Neuronal stem cell (in vitro differentiated cells): ENCODE results near the gene LGALS16.
"Not testable (repeated sequence)": the region's sequence is repeated elsewhere in the genome, so short reads cannot be mapped to it uniquely, and the experiment has no call there.

Experiments used
- DNase-seq: peaks from one replicate; pipeline ENCODE4 v3.0.0-alpha.2; 2013; ENCODE audit warnings: low spot score
- H2AFZ ChIP-seq: one replicate; pipeline ENCODE4 v1.6.1; 2013; ENCODE audit warnings: mild to moderate bottlenecking, low read length, inconsistent platforms
- H2AK5ac ChIP-seq: 2 replicates; pipeline ENCODE4 v1.6.1; 2013; ENCODE audit warnings: low read depth, mild to moderate bottlenecking, inconsistent platforms, low read length, moderate library complexity, mixed read lengths
- H2BK120ac ChIP-seq: 2 replicates; pipeline ENCODE4 v1.6.1; 2013; ENCODE audit warnings: low read depth, mild to moderate bottlenecking, inconsistent platforms, low read length, moderate library complexity, mixed read lengths
- H2BK12ac ChIP-seq: one replicate; pipeline ENCODE4 v1.6.1; 2013; ENCODE audit warnings: low read length, inconsistent platforms
- H2BK15ac ChIP-seq: 2 replicates; pipeline ENCODE4 v1.6.1; 2013; ENCODE audit warnings: mild to moderate bottlenecking, low read length, inconsistent platforms, mixed read lengths
- H2BK5ac ChIP-seq: one replicate; pipeline ENCODE4 v1.6.1; 2013; ENCODE audit warnings: inconsistent platforms, mild to moderate bottlenecking, low read length, moderate library complexity
- H3K14ac ChIP-seq: one replicate; pipeline ENCODE4 v1.6.1; 2013; ENCODE audit warnings: low read length, inconsistent platforms
- H3K18ac ChIP-seq: 2 replicates; pipeline ENCODE4 v1.6.1; 2013; ENCODE audit warnings: low read length, inconsistent platforms
- H3K23ac ChIP-seq: 2 replicates; pipeline ENCODE4 v1.6.1; 2013; ENCODE audit warnings: low read depth, mild to moderate bottlenecking, mixed read lengths, low read length, inconsistent platforms; ENCODE audit not compliant: poor library complexity
- H3K27ac ChIP-seq: replicated peaks from 3 replicates; pipeline ENCODE4 v1.5.1; 2013; ENCODE audit warnings: low read length, inconsistent platforms
- H3K27me3 ChIP-seq, 3 experiments: 2 replicates each; pipeline ENCODE4 v1.6.1; 2013; ENCODE audit warnings: low read length in 3 of 3, mild to moderate bottlenecking in 2 of 3, inconsistent platforms in 1 of 3, low read depth in 1 of 3, mixed read lengths in 1 of 3, moderate library complexity in 1 of 3; ENCODE audit not compliant: control insufficient read depth in 3 of 3, insufficient read depth in 3 of 3
- H3K36me3 ChIP-seq, 2 donors: replicated peaks in 1 of 2; 2 replicates each; pipeline ENCODE4 v1.6.1; 2013; ENCODE audit warnings: low read length in 2 of 2; ENCODE audit not compliant: control insufficient read depth in 2 of 2, insufficient read depth in 2 of 2
- H3K4ac ChIP-seq: 2 replicates; pipeline ENCODE4 v1.6.1; 2013; ENCODE audit warnings: inconsistent platforms, mild to moderate bottlenecking, low read length, moderate library complexity
- H3K4me1 ChIP-seq, 2 donors: 1 replicate in 1 of 2; 2 replicates in 1 of 2; pipeline ENCODE4 v1.6.1; 2013; ENCODE audit warnings: low read length in 2 of 2, low read depth in 1 of 2; ENCODE audit not compliant: control insufficient read depth in 2 of 2, insufficient read depth in 1 of 2
- H3K4me2 ChIP-seq: one replicate; pipeline ENCODE4 v1.6.1; 2013; ENCODE audit warnings: mild to moderate bottlenecking, low read length, inconsistent platforms; ENCODE audit not compliant: insufficient read depth, poor library complexity, severe bottlenecking
- H3K4me3 ChIP-seq, 2 donors: 2 replicates each; pipeline ENCODE4 v1.5.1; 2013; ENCODE audit warnings: low read length in 2 of 2, mild to moderate bottlenecking in 2 of 2, inconsistent platforms in 1 of 2, moderate library complexity in 1 of 2
- H3K79me1 ChIP-seq: one replicate; pipeline ENCODE4 v1.6.1; 2013; ENCODE audit warnings: low read depth, mild to moderate bottlenecking, inconsistent platforms, low read length, moderate library complexity
- H3K9ac ChIP-seq: one replicate; pipeline ENCODE4 v1.6.1; 2013; ENCODE audit warnings: mild to moderate bottlenecking, low read depth, low read length, inconsistent platforms; ENCODE audit not compliant: poor library complexity
- H3K9me3 ChIP-seq, 2 donors: replicated peaks in 1 of 2; 2 replicates each; pipeline versions ENCODE3 to v1.6.1; 2013; ENCODE audit warnings: low read length in 2 of 2, mild to moderate bottlenecking in 2 of 2, inconsistent platforms in 1 of 2, low read depth in 1 of 2, mixed read lengths in 1 of 2, moderate library complexity in 1 of 2; ENCODE audit not compliant: control insufficient read depth in 2 of 2, insufficient read depth in 1 of 2
- H4K8ac ChIP-seq: one replicate; pipeline ENCODE4 v1.6.1; 2013; ENCODE audit warnings: low read depth, mild to moderate bottlenecking, inconsistent platforms, low read length, moderate library complexity
- H4K91ac ChIP-seq: one replicate; pipeline ENCODE4 v1.6.1; 2013; ENCODE audit warnings: low read length, low read depth, mild to moderate bottlenecking, inconsistent platforms; ENCODE audit not compliant: poor library complexity
- WGBS, 2 donors: extraction: QIAGEN DNeasy Blood & Tissue Kit; methylation state at CpG; one replicate each; pipeline ENCODE4 v1.1.7; 2013; ENCODE audit warnings: missing lambda C conversion rate in 2 of 2, mixed read lengths in 1 of 2; ENCODE audit not compliant: insufficient read length in 2 of 2, insufficient replicate concordance in 1 of 2; ENCODE audit errors: extremely low coverage in 2 of 2; 5-methylcytosine and 5-hydroxymethylcytosine counted together

Gene LGALS16

DNA sequence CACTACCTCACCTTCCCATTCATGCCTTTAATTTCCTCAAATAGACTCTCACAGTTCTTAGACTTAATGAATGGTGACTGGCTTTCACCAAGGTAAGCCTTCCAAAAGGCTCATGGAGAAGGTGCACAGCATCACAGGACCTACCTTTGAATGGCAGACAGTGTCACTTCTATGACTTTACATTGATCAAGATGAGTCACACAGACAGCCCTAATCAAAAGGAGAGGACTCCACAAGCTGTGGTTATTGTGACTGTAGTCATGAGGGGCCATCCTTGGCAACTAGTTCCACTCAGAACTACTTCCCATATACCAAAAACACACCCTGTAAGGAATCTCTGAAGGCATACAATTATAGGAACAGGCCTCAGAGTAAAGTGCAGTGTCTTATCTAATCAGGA is 5.9 kb downstream of the LGALS16 start:
- H2AK5ac ChIP-seq: no peak overlapping the region
- H3K27ac ChIP-seq: no peak overlapping the region
- H3K79me1 ChIP-seq: peaks cover 1% of the 10 kb centered on the region
- H2BK15ac ChIP-seq: no peak overlapping the region
- H3K4me2 ChIP-seq: no peak overlapping the region
- H3K27me3 ChIP-seq: peaks cover 0 to 3% (median 0%) of the 10 kb centered on the region in 3 experiments
- no peak overlapping the region for H3K14ac ChIP-seq
- no peaks in the 10 kb centered on the region for H3K4me1 ChIP-seq
- H3K23ac ChIP-seq: no peak overlapping the region
- no peaks in the 10 kb centered on the region for H3K36me3 ChIP-seq
- DNase-seq: no peak
- no peak overlapping the region for H2BK5ac ChIP-seq
- no peaks in the 10 kb centered on the region for H3K9me3 ChIP-seq
- no peak overlapping the region for H2BK12ac ChIP-seq
- H3K18ac ChIP-seq: no peak overlapping the region
- no peak overlapping the region for H4K8ac ChIP-seq
- H3K4me3 ChIP-seq: no peak overlapping the region
- no peak overlapping the region for H3K4ac ChIP-seq
- H4K91ac ChIP-seq: no peak overlapping the region
- no peak overlapping the region for H2AFZ ChIP-seq
- H3K9ac ChIP-seq: no peak overlapping the region
- no peak overlapping the region for H2BK120ac ChIP-seq

DNA sequence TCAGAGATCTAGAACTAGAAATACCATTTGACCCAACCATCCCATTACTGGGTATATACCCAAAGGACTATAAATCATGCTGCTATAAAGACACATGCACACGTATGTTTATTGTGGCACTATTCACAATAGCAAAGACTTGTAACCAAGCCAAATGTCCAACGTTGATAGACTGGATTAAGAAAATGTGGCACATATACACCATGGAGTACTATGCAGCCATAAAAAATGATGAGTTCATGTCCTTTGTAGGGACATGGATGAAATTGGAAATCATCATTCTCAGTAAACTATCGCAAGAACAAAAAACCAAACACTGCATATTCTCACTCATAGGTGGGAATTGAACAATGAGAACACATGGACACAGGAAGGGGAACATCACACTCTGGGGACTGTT is 14.1 kb downstream of the LGALS16 start:
- not testable (repeated sequence) for H2BK15ac ChIP-seq, H3K4me3 ChIP-seq, H3K27me3 ChIP-seq, H3K4ac ChIP-seq, H4K91ac ChIP-seq, H2AK5ac ChIP-seq, H3K4me1 ChIP-seq, H3K4me2 ChIP-seq, H3K27ac ChIP-seq, H3K9ac ChIP-seq, H2BK12ac ChIP-seq, H3K9me3 ChIP-seq, H3K14ac ChIP-seq, H3K79me1 ChIP-seq, H2BK120ac ChIP-seq, H4K8ac ChIP-seq, DNase-seq, H3K36me3 ChIP-seq, H2BK5ac ChIP-seq, H3K23ac ChIP-seq, H2AFZ ChIP-seq, H3K18ac ChIP-seq
- no CpG with 5 or more reads among the region's 3 CpGs for WGBS, 2 donors

DNA sequence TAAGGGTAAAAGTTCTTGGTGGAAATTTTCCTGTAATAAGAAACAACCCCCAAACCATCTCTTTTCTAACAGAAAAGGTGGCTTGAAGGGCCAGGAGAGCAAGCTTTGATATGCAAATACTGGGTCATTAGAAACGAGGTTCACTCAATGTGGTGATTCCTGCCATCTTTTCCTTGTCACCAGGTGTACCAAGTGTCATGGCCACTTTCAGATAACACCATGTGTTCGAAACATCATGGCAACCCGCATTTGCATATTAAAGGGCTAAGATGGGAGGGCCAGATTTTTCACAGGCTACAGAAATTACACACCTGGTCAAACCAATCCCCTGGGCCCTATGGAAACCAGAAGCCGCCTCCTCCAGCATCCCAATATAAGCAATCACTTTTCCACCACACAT is 15.3 kb downstream of the LGALS16 start:
- H2AK5ac ChIP-seq: no peak overlapping the region
- H3K9ac ChIP-seq: no peak overlapping the region
- no peak for DNase-seq
- H3K4me2 ChIP-seq: no peak overlapping the region
- H3K9me3 ChIP-seq: no peaks in the 10 kb centered on the region
- H3K4me1 ChIP-seq: no peaks in the 10 kb centered on the region
- WGBS, 2 donors: no CpG with 5 or more reads among the region's 4 CpGs
- H3K23ac ChIP-seq: no peak overlapping the region
- no peak overlapping the region for H4K8ac ChIP-seq
- H2AFZ ChIP-seq: no peak overlapping the region
- no peak overlapping the region for H3K18ac ChIP-seq
- H3K27me3 ChIP-seq: peaks cover 0 to 9% (median 0%) of the 10 kb centered on the region in 3 experiments
- H2BK5ac ChIP-seq: no peak overlapping the region
- H3K27ac ChIP-seq: no peak overlapping the region
- no peak overlapping the region for H2BK120ac ChIP-seq
- no peak overlapping the region for H3K4me3 ChIP-seq
- H2BK12ac ChIP-seq: no peak overlapping the region
- H4K91ac ChIP-seq: no peak overlapping the region
- no peaks in the 10 kb centered on the region for H3K79me1 ChIP-seq
- H2BK15ac ChIP-seq: no peak overlapping the region
- H3K14ac ChIP-seq: no peak overlapping the region
- no peaks in the 10 kb centered on the region for H3K36me3 ChIP-seq
- H3K4ac ChIP-seq: no peak overlapping the region

DNA sequence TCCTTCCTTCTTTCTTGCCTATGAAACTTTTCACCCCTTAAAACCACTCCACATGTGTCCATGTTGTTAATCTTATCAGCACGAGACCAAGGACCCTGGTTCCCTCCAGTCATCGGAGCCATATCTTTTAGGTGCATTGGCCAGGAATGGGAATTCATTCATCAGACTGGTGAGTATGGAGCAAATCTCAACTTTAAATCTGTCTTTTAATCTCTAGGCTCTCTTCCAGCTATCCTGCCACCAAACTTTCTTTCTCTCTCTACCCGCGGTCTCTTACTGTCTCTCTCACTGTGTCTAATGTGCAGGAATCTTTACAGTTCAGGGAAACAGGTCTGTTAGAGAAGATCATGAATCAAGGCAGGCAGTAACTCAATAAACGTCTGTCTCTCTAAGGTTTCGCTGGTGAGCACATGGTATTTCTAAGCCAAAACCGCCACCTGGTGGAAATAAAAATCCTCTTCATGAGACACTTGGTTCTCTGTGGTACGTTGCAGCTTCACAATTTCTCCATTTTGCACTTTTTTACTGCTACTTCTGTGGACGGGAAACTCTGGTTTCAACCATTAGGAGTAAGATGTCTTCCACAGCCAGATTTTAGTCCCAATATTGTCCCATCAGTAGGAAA is 16.1 kb downstream of the LGALS16 start:
- no peak overlapping the region for H3K14ac ChIP-seq
- no peak overlapping the region for H2AK5ac ChIP-seq
- no peaks in the 10 kb centered on the region for H3K4me1 ChIP-seq
- no peak overlapping the region for H3K23ac ChIP-seq
- H4K8ac ChIP-seq: no peak overlapping the region
- peaks cover 0 to 9% (median 0%) of the 10 kb centered on the region in 3 experiments for H3K27me3 ChIP-seq
- no peak overlapping the region for H2BK5ac ChIP-seq
- H3K4me2 ChIP-seq: no peak overlapping the region
- no peak overlapping the region for H3K18ac ChIP-seq
- no peaks in the 10 kb centered on the region for H3K36me3 ChIP-seq
- WGBS, 2 donors: no CpG with 5 or more reads among the region's 9 CpGs
- no peak overlapping the region for H3K4me3 ChIP-seq
- no peak overlapping the region for H2AFZ ChIP-seq
- H3K79me1 ChIP-seq: no peaks in the 10 kb centered on the region
- no peak overlapping the region for H2BK15ac ChIP-seq
- H2BK12ac ChIP-seq: no peak overlapping the region
- no peak overlapping the region for H3K27ac ChIP-seq
- no peak overlapping the region for H4K91ac ChIP-seq
- no peak overlapping the region for H3K4ac ChIP-seq
- no peaks in the 10 kb centered on the region for H3K9me3 ChIP-seq
- DNase-seq: peak; percentile 46
- no peak overlapping the region for H2BK120ac ChIP-seq
- H3K9ac ChIP-seq: no peak overlapping the region
